ENCODE measurements around the gene BUD23. TPM values are rescaled to one million over a fixed set of nuclear protein-coding genes. Genes with fewer than 3 reads are reported as not detected.

BUD23 gene
- total and polyA plus RNA-seq, 2 donors (not counting 1 experiment from before 2014, with no cell fraction given), result 62.4 to 63.9 TPM

- WGBS (ENCODE audit: insufficient coverage), result 67% methylated on average over 31 of the region's 35 CpGs
- no peak overlapping the region for H3K27ac ChIP-seq (ENCODE audit: low read length in 2 of 2)
- H3K79me2 ChIP-seq (ENCODE audit: control insufficient read depth, insufficient read depth, low read length), result no peaks in the 10 kb centered on the region
- ATAC-seq (ENCODE audit: low read depth) (no peak), DNase-seq (peak; percentile 50)
- H3K27ac Mint-ChIP-seq, result no peak overlapping the region
- TF ChIP-seq CTCF (IDR thresholded peaks at IDR 0.05) (no peak), EZH2 (IDR thresholded peaks at IDR 0.05; ENCODE audit: borderline replicate concordance, insufficient read depth, low read depth, low read length, poor library complexity, severe bottlenecking) (no peak)
- no peak overlapping the region for H3K9ac ChIP-seq (ENCODE audit: low read length)
- peaks cover 4 to 6% of the 10 kb centered on the region in 2 donors for H3K4me1 ChIP-seq (ENCODE audit: control insufficient read depth in 2 of 2, insufficient read depth in 2 of 2, low read length in 2 of 2)
- no peak overlapping the region for H3K4me2 ChIP-seq (replicated peaks; ENCODE audit: low read depth, low read length, poor library complexity, severe bottlenecking)
- no peaks in the 10 kb centered on the region for H3K9me3 ChIP-seq (ENCODE audit: control extremely low read depth in 1 of 3, control insufficient read depth in 2 of 3, insufficient read depth in 1 of 3, low read length in 2 of 3)
- peaks cover 3% of the 10 kb centered on the region for H3K4me1 Mint-ChIP-seq
- CTCF ChIA-PET, result interaction anchor here (0.6 kb wide), 1 partner anchor 136 kb away, joined by 3 read pairs; no protein-coding TSS in a partner anchor
- peaks cover under 1% of the 10 kb centered on the region for H4K20me1 ChIP-seq (ENCODE audit: control insufficient read depth, insufficient read depth, low read length, poor library complexity, severe bottlenecking)
- H3K27me3 ChIP-seq (replicated peaks in 1 of 4; ENCODE audit: control extremely low read depth in 1 of 4, control insufficient read depth in 3 of 4, insufficient read depth in 4 of 4, low read length in 3 of 4), result peaks cover 0 to 4% (median 0%) of the 10 kb centered on the region in 4 experiments
- intact Hi-C loops (cut with micrococcal nuclease), result no loop called here
- H3K9me3 Mint-ChIP-seq (ENCODE audit: insufficient read depth), result no peaks in the 10 kb centered on the region
- no peaks in the 10 kb centered on the region for H3K36me3 ChIP-seq (replicated peaks in 1 of 2; ENCODE audit: control extremely low read depth in 1 of 2, control insufficient read depth in 1 of 2, extremely low read depth in 1 of 2, insufficient read depth in 2 of 2, low read length in 1 of 2)
- POLR2A ChIA-PET, result no interaction called here
- no peak overlapping the region for H3K4me3 ChIP-seq (ENCODE audit: control extremely low read depth in 1 of 5, extremely low read depth in 1 of 5, insufficient read depth in 1 of 5, low read depth in 2 of 5, low read length in 4 of 5)
- no peaks in the 10 kb centered on the region for H3K27me3 Mint-ChIP-seq
- no peak overlapping the region for H2AFZ ChIP-seq (ENCODE audit: insufficient read depth, low read depth, low read length, poor library complexity, severe bottlenecking)
- H3K4me3 Mint-ChIP-seq, result no peak overlapping the region
These were observed 59.6 kb downstream of the BUD23 start for GRCh38 chr7:73742753-73743641.

- H3K9me3 ChIP-seq (ENCODE audit: control extremely low read depth in 1 of 3, control insufficient read depth in 2 of 3, insufficient read depth in 1 of 3, low read length in 2 of 3), result no peaks in the 10 kb centered on the region
- Mint-ChIP-seq H3K9me3 (ENCODE audit: insufficient read depth) (no peaks in the 10 kb centered on the region), H3K27ac (no peak overlapping the region), H3K4me1 (peaks cover 4% of the 10 kb centered on the region), H3K4me3 (no peak overlapping the region), H3K27me3 (peaks cover 10% of the 10 kb centered on the region)
- ChIA-PET POLR2A (no interaction called here), CTCF (no interaction called here)
- H3K4me3 ChIP-seq (ENCODE audit: control extremely low read depth in 1 of 5, extremely low read depth in 1 of 5, insufficient read depth in 1 of 5, low read depth in 2 of 5, low read length in 4 of 5), result no peak overlapping the region
- intact Hi-C loops (cut with micrococcal nuclease), result no loop called here
- no peaks in the 10 kb centered on the region for H3K36me3 ChIP-seq (replicated peaks in 1 of 2; ENCODE audit: control extremely low read depth in 1 of 2, control insufficient read depth in 1 of 2, extremely low read depth in 1 of 2, insufficient read depth in 2 of 2, low read length in 1 of 2)
- no peak overlapping the region for H2AFZ ChIP-seq (ENCODE audit: insufficient read depth, low read depth, low read length, poor library complexity, severe bottlenecking)
- 98% methylated on average over 3 of the region's 4 CpGs for whole genome bisulfite sequencing (ENCODE audit: insufficient coverage)
- H3K79me2 ChIP-seq (ENCODE audit: control insufficient read depth, insufficient read depth, low read length), result no peaks in the 10 kb centered on the region
- no peak for ATAC-seq (ENCODE audit: low read depth)
- H3K9ac ChIP-seq (ENCODE audit: low read length), result no peak overlapping the region
- H3K4me2 ChIP-seq (replicated peaks; ENCODE audit: low read depth, low read length, poor library complexity, severe bottlenecking), result no peak overlapping the region
- H3K4me1 ChIP-seq (ENCODE audit: control insufficient read depth in 2 of 2, insufficient read depth in 2 of 2, low read length in 2 of 2), result peaks cover 0 to 3% of the 10 kb centered on the region in 2 donors
- no peak for TF ChIP-seq CTCF (IDR thresholded peaks at IDR 0.05)
- TF ChIP-seq EZH2 (IDR thresholded peaks at IDR 0.05; ENCODE audit: borderline replicate concordance, insufficient read depth, low read depth, low read length, poor library complexity, severe bottlenecking), result no peak
- no peaks in the 10 kb centered on the region for H4K20me1 ChIP-seq (ENCODE audit: control insufficient read depth, insufficient read depth, low read length, poor library complexity, severe bottlenecking)
- H3K27ac ChIP-seq (ENCODE audit: low read length in 2 of 2), result no peak overlapping the region
- H3K27me3 ChIP-seq (replicated peaks in 1 of 4; ENCODE audit: control extremely low read depth in 1 of 4, control insufficient read depth in 3 of 4, insufficient read depth in 4 of 4, low read length in 3 of 4), result peaks cover 0 to 4% (median 0%) of the 10 kb centered on the region in 4 experiments
- no peak for DNase-seq
These were observed 63.0 kb downstream of the BUD23 start for GRCh38 chr7:73746378-73746777.
